Psoas muscle (tissue), 8 donors: ENCODE measurements around the gene CAMK2N1. TPM values are rescaled to one million over a fixed set of nuclear protein-coding genes. Genes with fewer than 3 reads are reported as not detected.

Experiments
- ATAC-seq, 4 donors: fragments of 200-7000 bp; cut with Tn5 transposase; one replicate each; pipeline ENCODE4 v1.9.1; 2020; ENCODE audit warnings: moderate library complexity in 3 of 4, mild to moderate bottlenecking in 2 of 4
- DNase-seq, 2 donors: peaks; one replicate each; pipeline ENCODE4 v3.0.0-alpha.2; 2020
- H3K27ac ChIP-seq: fragments of 200-600 bp; one replicate; pipeline ENCODE4 v1.8.0; 2022
- H3K27me3 ChIP-seq, 3 donors: fragments of 200-600 bp in 1 of 3; one replicate each; pipeline versions ENCODE4 v1.6.1 to v1.8.0; 2013 to 2022; ENCODE audit warnings: low read length in 2 of 3, mild to moderate bottlenecking in 2 of 3, moderate library complexity in 1 of 3; ENCODE audit not compliant: insufficient read depth in 3 of 3
- H3K36me3 ChIP-seq, 2 donors: fragments of 200-600 bp in 1 of 2; one replicate each; pipeline versions ENCODE4 v1.6.1 to v1.8.0; 2013 to 2022; ENCODE audit warnings: low read depth in 1 of 2, mild to moderate bottlenecking in 1 of 2, moderate library complexity in 1 of 2; ENCODE audit not compliant: insufficient read depth in 1 of 2
- H3K4me1 ChIP-seq: fragments of 200-600 bp; one replicate; pipeline ENCODE4 v1.8.0; 2022
- H3K4me3 ChIP-seq: fragments of 200-600 bp; one replicate; pipeline ENCODE4 v1.8.0; 2022; ENCODE audit warnings: mild to moderate bottlenecking
- H3K9me3 ChIP-seq: fragments of 200-600 bp; one replicate; pipeline ENCODE4 v1.8.0; 2022
- WGBS, 3 donors: extraction: QIAGEN DNeasy Blood & Tissue Kit; methylation state at CpG; one replicate each; pipeline versions ENCODE4 v1.1.6 to v1.1.7; 2013; 5-methylcytosine and 5-hydroxymethylcytosine counted together
- intact Hi-C, 2 donors: fragments of 100-400 bp; cut with DNase I; formaldehyde crosslinking; loops; one replicate each; pipeline versions ENCODE4 v1.11.0 to v1.14.2; 2022
- polyA plus RNA-seq, 3 donors: library from polyadenylated mRNA; stranded (reverse); fragments of 200-250 nt; gene quantifications; one replicate each; pipeline ENCODE4 v1.2.3, GENCODE V29; 2013
- total RNA-seq, 4 donors: library from RNA; stranded (reverse); fragmentation: NEBNext Ultra II Directional in 2 of 4; extraction: Animal tissue kit (Norgen Biotek cat#: 25700) in 2 of 4; gene quantifications; one replicate each; pipeline versions ENCODE4 v1.2.1 to v1.2.4, GENCODE V29; 2021 to 2023
- TF ChIP-seq, protein P1 (sequence below): fragments of 200-600 bp; IDR thresholded peaks from one replicate; pipeline ENCODE4 v1.8.0; 2022; ENCODE audit warnings: antibody characterized with exemption
- donor health status: healthy with polysubstance abuse.
- donor health status: DM: no; HTN: no; CAD: no; lungs with moderate emphysema.
- donor health status: Bipolar disorder and iron deficiency.
- donor health status: healthy.
- donor health status: DM: yes; HTN: yes; CAD: no.
- donor health status: DM: no; HTN: no; CAD: no.
- donor health status: DM: no; HTN: no; CAD: no.
- donor health status: DM: yes; HTN: yes; CAD: no.

The CAMK2N1 gene
- total and polyA plus RNA-seq, 7 donors: 2.2 to 7.9 (median 4.2) TPM

GRCh38 chr1:20505488-20505887, 19.5 kb upstream of the CAMK2N1 start:
- ATAC-seq (no peak), DNase-seq (no peak)
- no peak overlapping the region for H3K4me3 ChIP-seq
- no peak overlapping the region for H3K27ac ChIP-seq
- TF ChIP-seq, protein P1, sequence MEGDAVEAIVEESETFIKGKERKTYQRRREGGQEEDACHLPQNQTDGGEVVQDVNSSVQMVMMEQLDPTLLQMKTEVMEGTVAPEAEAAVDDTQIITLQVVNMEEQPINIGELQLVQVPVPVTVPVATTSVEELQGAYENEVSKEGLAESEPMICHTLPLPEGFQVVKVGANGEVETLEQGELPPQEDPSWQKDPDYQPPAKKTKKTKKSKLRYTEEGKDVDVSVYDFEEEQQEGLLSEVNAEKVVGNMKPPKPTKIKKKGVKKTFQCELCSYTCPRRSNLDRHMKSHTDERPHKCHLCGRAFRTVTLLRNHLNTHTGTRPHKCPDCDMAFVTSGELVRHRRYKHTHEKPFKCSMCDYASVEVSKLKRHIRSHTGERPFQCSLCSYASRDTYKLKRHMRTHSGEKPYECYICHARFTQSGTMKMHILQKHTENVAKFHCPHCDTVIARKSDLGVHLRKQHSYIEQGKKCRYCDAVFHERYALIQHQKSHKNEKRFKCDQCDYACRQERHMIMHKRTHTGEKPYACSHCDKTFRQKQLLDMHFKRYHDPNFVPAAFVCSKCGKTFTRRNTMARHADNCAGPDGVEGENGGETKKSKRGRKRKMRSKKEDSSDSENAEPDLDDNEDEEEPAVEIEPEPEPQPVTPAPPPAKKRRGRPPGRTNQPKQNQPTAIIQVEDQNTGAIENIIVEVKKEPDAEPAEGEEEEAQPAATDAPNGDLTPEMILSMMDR: no peak
- no peaks in the 10 kb centered on the region for H3K27me3 ChIP-seq
- H3K9me3 ChIP-seq: no peaks in the 10 kb centered on the region
- 83 to 88% (median 85%) methylated on average over 1 of the region's 1 CpG for WGBS, 3 donors
- H3K4me1 ChIP-seq: peaks cover 35% of the 10 kb centered on the region
- intact Hi-C loops: no loop called here
- H3K36me3 ChIP-seq: peaks cover 3 to 45% of the 10 kb centered on the region in 2 donors

GRCh38 chr1:20500716-20501115, 14.7 kb upstream of the CAMK2N1 start:
- no peak for ATAC-seq
- no peak for DNase-seq
- 86 to 94% (median 88%) methylated on average over 17 of the region's 17 CpGs for WGBS, 3 donors
- H3K27me3 ChIP-seq: no peaks in the 10 kb centered on the region
- no peak overlapping the region for H3K27ac ChIP-seq
- intact Hi-C loops: no loop called here
- no peak overlapping the region for H3K4me3 ChIP-seq
- TF ChIP-seq, protein P1: no peak
- H3K36me3 ChIP-seq: peaks cover 6 to 72% of the 10 kb centered on the region in 2 donors
- H3K9me3 ChIP-seq: no peaks in the 10 kb centered on the region
- peaks cover 20% of the 10 kb centered on the region for H3K4me1 ChIP-seq

GRCh38 chr1:20499718-20500117, 13.7 kb upstream of the CAMK2N1 start:
- ATAC-seq (no peak), DNase-seq (no peak)
- 83 to 89% (median 84%) methylated on average over 14 of the region's 14 CpGs for WGBS, 3 donors
- H3K36me3 ChIP-seq: peaks cover 6 to 64% of the 10 kb centered on the region in 2 donors
- H3K4me3 ChIP-seq: no peak overlapping the region
- no peaks in the 10 kb centered on the region for H3K27me3 ChIP-seq
- H3K27ac ChIP-seq: no peak overlapping the region
- peaks cover 10% of the 10 kb centered on the region for H3K4me1 ChIP-seq
- intact Hi-C loops: loop anchor here (10.0 kb wide), 2 partner anchors 525 to 585 kb away; partner anchors contain the start of gene PLA2G2A (in 1 of the 2)
- TF ChIP-seq, protein P1: no peak
- H3K9me3 ChIP-seq: no peaks in the 10 kb centered on the region

DNA sequence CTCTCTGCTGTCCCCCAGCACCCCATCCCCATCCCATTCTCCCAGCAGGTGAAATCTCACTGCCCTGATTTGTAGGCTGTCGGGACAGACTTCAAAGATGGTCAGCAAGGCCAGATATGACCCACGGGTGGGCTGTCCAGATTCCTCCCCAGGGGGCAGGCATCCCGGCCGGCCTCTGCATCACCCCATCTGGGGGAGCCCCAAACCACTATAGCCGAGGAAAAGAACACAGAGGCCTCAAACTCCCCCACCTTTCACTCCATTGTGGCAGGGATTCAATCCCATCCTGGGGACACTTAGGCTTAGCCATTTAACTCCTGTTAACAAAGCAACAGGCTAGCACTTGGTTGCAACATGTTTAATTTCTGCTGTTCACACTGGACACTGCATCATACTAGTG, 13.1 kb upstream of the CAMK2N1 start:
- TF ChIP-seq, protein P1: no peak
- 74 to 83% (median 74%) methylated on average over 5 of the region's 5 CpGs for WGBS, 3 donors
- H3K9me3 ChIP-seq: no peaks in the 10 kb centered on the region
- no peak for ATAC-seq
- H3K4me1 ChIP-seq: peaks cover 4% of the 10 kb centered on the region
- no peak for DNase-seq
- H3K36me3 ChIP-seq: peaks cover 6 to 58% of the 10 kb centered on the region in 2 donors
- intact Hi-C loops: loop anchor here (10.0 kb wide), 2 partner anchors 524 to 584 kb away; partner anchors contain the start of gene PLA2G2A (in 1 of the 2)
- no peak overlapping the region for H3K27ac ChIP-seq
- no peak overlapping the region for H3K4me3 ChIP-seq
- no peaks in the 10 kb centered on the region for H3K27me3 ChIP-seq

DNA sequence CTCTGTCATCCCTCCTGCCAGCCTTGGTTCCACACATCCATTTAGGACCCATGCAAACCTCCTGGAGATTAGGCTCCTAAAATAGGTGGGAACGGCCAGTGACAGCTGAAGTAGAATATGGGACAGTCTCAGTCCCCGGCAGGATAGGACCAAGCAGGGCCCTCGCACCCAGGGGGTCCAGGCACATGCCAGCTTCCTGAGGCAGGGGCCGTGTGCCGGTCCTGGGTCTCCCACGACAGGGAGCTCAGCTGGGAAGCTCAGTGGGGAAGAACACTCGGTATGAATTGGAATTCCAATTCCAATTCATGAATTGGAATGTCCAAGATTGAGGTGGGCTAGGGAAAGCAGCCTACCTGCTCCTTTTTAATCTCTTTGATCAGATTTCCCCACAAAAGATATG, 12.1 kb upstream of the CAMK2N1 start:
- Histone ChIP-seq H3K27ac (no peak overlapping the region), H3K4me3 (no peak overlapping the region), H3K9me3 (no peaks in the 10 kb centered on the region), H3K36me3 (peaks cover 6 to 53% of the 10 kb centered on the region in 2 donors), H3K27me3 (no peaks in the 10 kb centered on the region), H3K4me1 (no peaks in the 10 kb centered on the region)
- intact Hi-C loops: loop anchor here (10.0 kb wide), 2 partner anchors 523 to 583 kb away; partner anchors contain the start of gene PLA2G2A (in 1 of the 2)
- ATAC-seq (no peak), DNase-seq (no peak)
- TF ChIP-seq, protein P1: no peak
- WGBS, 3 donors: 78 to 87% (median 79%) methylated on average over 7 of the region's 7 CpGs
